Kidney epithelial cell (primary cell): Measurements from ENCODE around the gene ANKMY1. TPM values are rescaled to one million over a fixed set of nuclear protein-coding genes. Genes with fewer than 3 reads are reported as not detected.

Source experiments
- DNase-seq: peaks from one replicate; pipeline ENCODE4 v3.0.0-alpha.2; 2010; ENCODE audit warnings: low read depth
- H3K27me3 ChIP-seq: 2 replicates; pipeline ENCODE4 v1.6.0; 2011; ENCODE audit warnings: low read length; ENCODE audit not compliant: control insufficient read depth, insufficient read depth
- H3K36me3 ChIP-seq: 2 replicates; pipeline ENCODE4 v1.5.1; 2011; ENCODE audit warnings: low read length; ENCODE audit not compliant: control insufficient read depth, insufficient read depth
- H3K4me3 ChIP-seq: 2 replicates; pipeline ENCODE4 v1.5.1; 2011; ENCODE audit warnings: low read depth, mild to moderate bottlenecking, control low read depth, low read length
- total RNA-seq: library from RNA; depleted of rRNA; stranded (reverse); fragments of >200 nt; gene quantifications from 2 replicates; pipeline ENCODE4 v1.2.3, GENCODE V29; 2015
- TF ChIP-seq, protein P1 (sequence below): IDR thresholded peaks from 2 replicates; pipeline ENCODE4 v1.5.1; 2011; ENCODE audit warnings: mild to moderate bottlenecking, moderate library complexity, low read length, control low read depth, inconsistent platforms; ENCODE audit not compliant: insufficient read depth, poor library complexity, severe bottlenecking

Gene ANKMY1
- total RNA-seq, 1 donor from 2014 or later, result 7.1 TPM

DNA sequence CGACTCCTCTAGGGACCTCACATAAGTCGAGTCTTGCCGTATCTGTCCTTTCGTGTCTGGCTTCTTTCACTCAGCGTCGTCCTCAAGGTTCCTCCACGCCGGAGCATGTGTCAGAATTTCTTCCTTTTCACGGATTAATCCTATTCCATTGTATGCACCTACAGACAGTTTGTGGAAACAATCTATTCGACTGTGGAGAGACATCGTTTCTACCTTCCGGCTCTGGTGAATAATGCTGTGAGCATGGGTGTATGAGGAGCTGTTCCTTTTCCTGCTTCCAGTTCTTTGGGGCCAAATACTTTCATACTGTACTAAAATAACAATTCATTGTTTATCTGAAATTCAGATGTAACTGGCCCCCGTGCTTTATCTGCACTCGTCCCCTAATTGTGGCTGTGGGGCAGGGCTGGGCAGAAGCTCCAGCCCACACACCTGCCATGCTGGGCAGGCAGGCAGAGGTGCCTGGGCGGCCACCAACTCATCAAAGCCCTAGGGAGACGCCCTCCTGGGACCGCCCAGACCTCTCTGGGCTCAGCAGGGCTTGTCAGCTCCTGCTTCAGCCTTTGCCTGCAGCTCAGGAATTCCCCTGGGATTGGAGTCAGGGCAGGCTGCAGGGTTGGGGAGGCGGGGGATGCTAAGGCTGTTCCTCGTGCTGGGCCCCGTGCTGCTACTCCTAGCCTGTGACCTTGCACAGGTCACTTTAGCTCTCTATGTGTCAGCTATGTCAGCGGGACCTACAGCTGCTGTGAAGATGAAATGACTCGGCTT is 107.8 kb downstream of the ANKMY1 start:
- no peak for DNase-seq
- TF ChIP-seq, protein P1, sequence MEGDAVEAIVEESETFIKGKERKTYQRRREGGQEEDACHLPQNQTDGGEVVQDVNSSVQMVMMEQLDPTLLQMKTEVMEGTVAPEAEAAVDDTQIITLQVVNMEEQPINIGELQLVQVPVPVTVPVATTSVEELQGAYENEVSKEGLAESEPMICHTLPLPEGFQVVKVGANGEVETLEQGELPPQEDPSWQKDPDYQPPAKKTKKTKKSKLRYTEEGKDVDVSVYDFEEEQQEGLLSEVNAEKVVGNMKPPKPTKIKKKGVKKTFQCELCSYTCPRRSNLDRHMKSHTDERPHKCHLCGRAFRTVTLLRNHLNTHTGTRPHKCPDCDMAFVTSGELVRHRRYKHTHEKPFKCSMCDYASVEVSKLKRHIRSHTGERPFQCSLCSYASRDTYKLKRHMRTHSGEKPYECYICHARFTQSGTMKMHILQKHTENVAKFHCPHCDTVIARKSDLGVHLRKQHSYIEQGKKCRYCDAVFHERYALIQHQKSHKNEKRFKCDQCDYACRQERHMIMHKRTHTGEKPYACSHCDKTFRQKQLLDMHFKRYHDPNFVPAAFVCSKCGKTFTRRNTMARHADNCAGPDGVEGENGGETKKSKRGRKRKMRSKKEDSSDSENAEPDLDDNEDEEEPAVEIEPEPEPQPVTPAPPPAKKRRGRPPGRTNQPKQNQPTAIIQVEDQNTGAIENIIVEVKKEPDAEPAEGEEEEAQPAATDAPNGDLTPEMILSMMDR, result no peak
- Histone ChIP-seq H3K27me3 (peaks cover 24% of the 10 kb centered on the region), H3K36me3 (no peaks in the 10 kb centered on the region), H3K4me3 (no peak overlapping the region)

DNA sequence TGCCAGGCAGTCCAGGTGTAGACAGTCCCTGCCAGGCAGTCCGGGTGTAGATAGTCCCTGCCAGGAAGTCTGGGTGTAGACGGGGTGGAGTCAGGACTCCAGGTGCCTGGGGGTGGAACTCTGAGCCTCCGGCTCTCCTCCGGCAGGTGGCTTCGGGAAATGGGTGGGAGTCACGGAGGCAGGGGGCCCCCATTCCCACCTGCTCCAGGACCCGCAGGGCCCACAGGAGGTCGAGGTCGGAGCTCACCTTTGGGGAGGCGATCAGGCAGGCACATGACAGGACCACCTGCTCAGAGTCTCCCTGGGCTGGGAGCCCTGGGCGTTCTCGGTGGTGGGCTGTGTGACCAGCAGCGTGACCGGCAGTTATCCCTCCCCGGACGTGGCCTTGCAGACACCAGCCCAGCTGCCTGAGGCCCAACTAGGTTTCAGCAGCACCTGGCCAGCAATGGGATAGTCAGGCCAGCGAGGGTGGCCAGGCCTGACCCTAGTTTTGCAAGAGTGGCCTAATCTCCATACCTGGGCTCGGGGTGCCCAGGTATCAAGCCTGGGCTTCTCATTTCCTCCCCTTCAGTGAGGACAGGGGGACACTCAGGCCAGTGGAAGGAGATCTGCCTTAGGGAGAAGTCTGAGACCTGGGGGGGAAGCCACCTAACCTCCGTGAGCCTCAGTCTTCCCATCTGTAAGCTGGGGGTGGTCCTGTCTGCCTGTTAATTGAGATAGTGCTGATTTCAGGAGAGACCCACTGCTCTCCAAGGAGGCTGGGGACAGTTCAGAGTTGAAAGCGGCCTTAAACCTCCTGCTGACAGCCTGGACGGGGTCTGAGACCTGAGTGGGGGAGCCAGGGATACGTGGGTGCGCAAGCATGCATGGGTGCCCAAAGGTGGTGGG is 109.2 kb downstream of the ANKMY1 start:
- no peaks in the 10 kb centered on the region for H3K36me3 ChIP-seq
- no peak overlapping the region for H3K4me3 ChIP-seq
- peaks cover 11% of the 10 kb centered on the region for H3K27me3 ChIP-seq
- DNase-seq, result no peak
- TF ChIP-seq, protein P1, result no peak

DNA sequence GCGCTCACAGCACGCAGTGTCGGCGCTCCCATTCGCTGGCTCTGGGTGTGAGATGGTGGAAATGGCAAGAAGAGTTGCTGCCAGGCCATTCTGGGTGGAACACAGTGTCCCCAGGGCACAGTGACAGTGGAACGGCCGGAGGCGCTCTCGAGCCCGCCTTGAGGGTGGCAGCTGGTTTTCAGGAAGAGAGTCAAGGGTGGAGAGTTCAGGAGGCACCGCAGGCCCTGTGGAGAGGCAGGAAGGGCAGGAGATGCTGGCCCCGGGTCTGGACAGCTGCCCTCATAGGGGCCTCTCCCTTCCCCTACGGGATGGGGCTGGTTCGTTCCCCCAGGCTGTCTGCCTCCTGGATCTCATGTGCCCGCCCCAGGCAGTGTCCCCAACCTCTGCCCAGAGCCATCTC is 109.9 kb downstream of the ANKMY1 start:
- TF ChIP-seq, protein P1, result no peak
- no peak overlapping the region for H3K4me3 ChIP-seq
- peaks cover 9% of the 10 kb centered on the region for H3K27me3 ChIP-seq
- DNase-seq, result no peak
- H3K36me3 ChIP-seq, result no peaks in the 10 kb centered on the region

DNA sequence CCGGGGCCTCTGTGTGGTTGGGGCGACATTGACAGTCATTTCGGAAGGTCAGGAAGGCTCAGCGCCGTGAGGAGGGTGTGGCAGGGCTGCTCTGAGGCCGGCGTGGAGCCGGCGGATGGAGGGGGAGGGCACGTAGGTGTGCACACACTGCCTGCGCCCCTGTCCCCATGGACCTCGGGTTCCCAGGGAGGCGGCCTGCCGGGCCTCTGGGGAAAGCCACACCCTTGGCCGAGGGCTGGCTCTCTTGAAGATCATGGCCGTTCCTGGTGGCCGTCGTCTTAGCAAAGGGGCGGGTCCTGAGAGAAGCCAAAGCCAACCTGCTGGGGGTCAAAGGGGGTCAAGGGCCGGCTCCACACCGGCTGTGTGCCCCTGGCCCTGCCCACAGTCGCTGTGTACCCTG is 110.5 kb downstream of the ANKMY1 start:
- TF ChIP-seq, protein P1, result no peak

DNA sequence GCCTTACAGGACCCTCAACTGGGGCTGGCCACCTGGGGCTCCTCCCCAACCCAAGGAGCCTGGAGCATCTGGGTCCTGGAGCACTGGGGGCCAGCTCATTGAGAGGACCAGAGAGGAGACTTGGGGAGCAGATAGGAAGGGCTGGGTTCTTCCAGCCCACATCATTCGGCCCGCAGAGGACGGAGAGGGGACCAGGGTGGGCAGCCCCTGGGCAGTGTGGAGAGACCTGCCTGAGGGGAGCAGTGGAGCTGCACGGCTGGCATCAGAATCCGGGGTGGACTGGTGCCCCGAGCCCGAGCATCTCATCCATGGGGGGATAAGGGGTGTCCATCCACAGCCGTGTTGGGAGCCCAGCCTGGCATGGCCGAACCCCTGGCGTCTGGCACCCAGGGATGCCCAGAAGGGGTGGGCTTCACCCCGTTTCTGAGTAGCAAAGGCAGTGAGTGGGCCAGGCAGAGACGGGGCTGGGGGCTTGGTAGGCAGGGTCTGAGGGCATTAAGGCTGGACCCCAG is 111.1 kb downstream of the ANKMY1 start:
- TF ChIP-seq, protein P1, result no peak
- no peak overlapping the region for H3K4me3 ChIP-seq
- H3K27me3 ChIP-seq, result peaks cover 2% of the 10 kb centered on the region
- DNase-seq, result no peak
- H3K36me3 ChIP-seq, result no peaks in the 10 kb centered on the region

More for the DNA sequence above, 110.5 kb downstream of the ANKMY1 start:
- no peak overlapping the region for H3K4me3 ChIP-seq
- no peaks in the 10 kb centered on the region for H3K36me3 ChIP-seq
- H3K27me3 ChIP-seq, result peaks cover 7% of the 10 kb centered on the region
- no peak for DNase-seq
